ENCODE data around the gene OR10H1.
"Not testable (repeated sequence)": the region's sequence is repeated elsewhere in the genome, so short reads cannot be mapped to it uniquely, and the experiment has no call there.

Gene OR10H1

GRCh38 chr19:15815306-15815705 is at the start of gene OR10H1:
Gene OR10H1 (minus strand): TSS chr19:15815664. CDS start chr19:15808037, 7,627 bp downstream.
- no peak for DNase-seq (ENCODE audit: low spot score)

- no peak for DNase-seq (ENCODE audit: low spot score)
Measured at GRCh38 chr19:15864824-15865223, 49.4 kb upstream of the OR10H1 start.

GRCh38 chr19:15863272-15863671 is 47.8 kb upstream of the OR10H1 start:
- DNase-seq (ENCODE audit: low spot score) = no peak

- DNase-seq (ENCODE audit: low spot score) = no peak
Measured at GRCh38 chr19:15862444-15862843, 47.0 kb upstream of the OR10H1 start.

- DNase-seq (ENCODE audit: low spot score) = no peak
Measured at GRCh38 chr19:15860522-15860921, 45.1 kb upstream of the OR10H1 start.

- no peak for DNase-seq (ENCODE audit: low spot score)
Measured at GRCh38 chr19:15859187-15859586, 43.7 kb upstream of the OR10H1 start.

- DNase-seq (ENCODE audit: low spot score) = no peak
Measured at GRCh38 chr19:15850385-15850784, 34.9 kb upstream of the OR10H1 start.

GRCh38 chr19:15846923-15847322 is 31.5 kb upstream of the OR10H1 start:
- no peak for DNase-seq (ENCODE audit: low spot score)

- DNase-seq (ENCODE audit: low spot score) = not testable (repeated sequence)
Measured at GRCh38 chr19:15843894-15844222, 28.4 kb upstream of the OR10H1 start.

GRCh38 chr19:15843203-15843893 is 27.9 kb upstream of the OR10H1 start:
- DNase-seq (ENCODE audit: low spot score) = no peak

- no peak for DNase-seq (ENCODE audit: low spot score)
Measured at GRCh38 chr19:15841875-15842569, 26.6 kb upstream of the OR10H1 start.

- no peak for DNase-seq (ENCODE audit: low spot score)
Measured at GRCh38 chr19:15840833-15841232, 25.4 kb upstream of the OR10H1 start.

GRCh38 chr19:15839888-15840287 is 24.4 kb upstream of the OR10H1 start:
- not testable (repeated sequence) for DNase-seq (ENCODE audit: low spot score)

GRCh38 chr19:15838351-15838750 is 22.9 kb upstream of the OR10H1 start:
- DNase-seq (ENCODE audit: low spot score) = no peak

GRCh38 chr19:15837221-15837731 is 21.8 kb upstream of the OR10H1 start:
- DNase-seq (ENCODE audit: low spot score) = no peak

GRCh38 chr19:15836330-15837220 is 21.1 kb upstream of the OR10H1 start:
- DNase-seq (ENCODE audit: low spot score) = peak; percentile 97

GRCh38 chr19:15835565-15836329 is 20.3 kb upstream of the OR10H1 start:
- peak; percentile 88 for DNase-seq (ENCODE audit: low spot score)

GRCh38 chr19:15834232-15834631 is 18.8 kb upstream of the OR10H1 start:
- DNase-seq (ENCODE audit: low spot score) = not testable (repeated sequence)

GRCh38 chr19:15831626-15832025 is 16.2 kb upstream of the OR10H1 start:
- DNase-seq (ENCODE audit: low spot score) = no peak

GRCh38 chr19:15829786-15830185 is 14.3 kb upstream of the OR10H1 start:
- DNase-seq (ENCODE audit: low spot score) = no peak

GRCh38 chr19:15829306-15829698 is 13.8 kb upstream of the OR10H1 start:
- DNase-seq (ENCODE audit: low spot score) = no peak

Data from CD4-positive, alpha-beta T cell treated with Interleukin-6 at 100 ng/mL for 8 hours (primary cell).